Measurements from ENCODE around the gene CACNA1F.

The CACNA1F gene

DNA sequence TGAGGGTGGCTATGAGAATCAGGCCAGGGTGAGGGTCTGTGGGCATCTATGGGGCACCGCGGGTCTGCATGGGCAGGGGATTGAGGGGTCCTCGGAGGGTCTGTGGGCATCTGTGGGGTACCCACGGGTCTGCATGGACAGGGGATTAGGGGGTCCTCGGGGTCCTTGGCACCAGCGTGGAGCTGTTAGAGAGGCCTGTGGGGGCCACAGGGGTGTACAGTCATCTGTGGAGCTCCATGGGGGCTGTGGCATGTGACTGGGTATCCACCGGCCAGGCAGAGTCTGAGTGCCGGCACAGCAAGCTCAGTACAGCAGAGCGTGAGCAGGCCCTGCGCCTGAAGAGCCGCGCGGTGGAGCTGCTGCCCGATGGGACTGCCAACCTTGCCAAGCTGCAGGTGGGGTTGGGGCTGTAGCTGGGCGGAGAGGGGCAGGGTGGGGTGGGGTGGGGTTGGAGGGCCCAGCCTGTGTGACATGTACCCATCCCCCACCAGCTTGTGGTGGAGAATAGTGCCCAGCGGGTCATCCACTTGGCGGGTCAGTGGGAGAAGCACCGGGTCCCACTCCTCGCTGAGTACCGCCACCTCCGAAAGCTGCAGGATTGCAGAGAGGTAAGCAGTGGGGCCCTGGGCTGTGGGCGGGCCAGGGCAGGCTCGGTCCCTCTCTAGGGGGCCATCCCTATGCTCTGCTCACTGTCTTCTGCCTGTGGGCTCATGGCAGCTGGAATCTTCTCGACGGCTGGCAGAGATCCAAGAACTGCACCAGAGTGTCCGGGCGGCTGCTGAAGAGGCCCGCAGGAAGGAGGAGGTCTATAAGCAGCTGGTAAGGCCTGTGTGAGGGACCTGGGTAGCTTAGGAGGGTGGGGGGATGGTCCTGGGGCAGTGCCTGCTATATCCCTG is 15.0 kb upstream of the CACNA1F start:
- Histone ChIP-seq H3K27ac (replicated peaks) (no peak overlapping the region), H3K27me3 (ENCODE audit: insufficient read depth, poor library complexity, severe bottlenecking) (no peaks in the 10 kb centered on the region), H3K4me3 (replicated peaks; ENCODE audit: insufficient read depth, low read length) (no peak overlapping the region)
- no peak for DNase-seq (ENCODE audit: low read depth in 1 of 2, low spot score in 1 of 2)
- TF ChIP-seq POLR2AphosphoS5 (IDR thresholded peaks at IDR 0.05; ENCODE audit: low read depth) = no peak
- no peak for TF ChIP-seq GABPA (IDR thresholded peaks at IDR 0.05; ENCODE audit: low read depth)
- TF ChIP-seq, protein P1, sequence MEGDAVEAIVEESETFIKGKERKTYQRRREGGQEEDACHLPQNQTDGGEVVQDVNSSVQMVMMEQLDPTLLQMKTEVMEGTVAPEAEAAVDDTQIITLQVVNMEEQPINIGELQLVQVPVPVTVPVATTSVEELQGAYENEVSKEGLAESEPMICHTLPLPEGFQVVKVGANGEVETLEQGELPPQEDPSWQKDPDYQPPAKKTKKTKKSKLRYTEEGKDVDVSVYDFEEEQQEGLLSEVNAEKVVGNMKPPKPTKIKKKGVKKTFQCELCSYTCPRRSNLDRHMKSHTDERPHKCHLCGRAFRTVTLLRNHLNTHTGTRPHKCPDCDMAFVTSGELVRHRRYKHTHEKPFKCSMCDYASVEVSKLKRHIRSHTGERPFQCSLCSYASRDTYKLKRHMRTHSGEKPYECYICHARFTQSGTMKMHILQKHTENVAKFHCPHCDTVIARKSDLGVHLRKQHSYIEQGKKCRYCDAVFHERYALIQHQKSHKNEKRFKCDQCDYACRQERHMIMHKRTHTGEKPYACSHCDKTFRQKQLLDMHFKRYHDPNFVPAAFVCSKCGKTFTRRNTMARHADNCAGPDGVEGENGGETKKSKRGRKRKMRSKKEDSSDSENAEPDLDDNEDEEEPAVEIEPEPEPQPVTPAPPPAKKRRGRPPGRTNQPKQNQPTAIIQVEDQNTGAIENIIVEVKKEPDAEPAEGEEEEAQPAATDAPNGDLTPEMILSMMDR (IDR thresholded peaks at IDR 0.05; ENCODE audit: insufficient read depth, low read length) = no peak
- TF ChIP-seq, protein P2, sequence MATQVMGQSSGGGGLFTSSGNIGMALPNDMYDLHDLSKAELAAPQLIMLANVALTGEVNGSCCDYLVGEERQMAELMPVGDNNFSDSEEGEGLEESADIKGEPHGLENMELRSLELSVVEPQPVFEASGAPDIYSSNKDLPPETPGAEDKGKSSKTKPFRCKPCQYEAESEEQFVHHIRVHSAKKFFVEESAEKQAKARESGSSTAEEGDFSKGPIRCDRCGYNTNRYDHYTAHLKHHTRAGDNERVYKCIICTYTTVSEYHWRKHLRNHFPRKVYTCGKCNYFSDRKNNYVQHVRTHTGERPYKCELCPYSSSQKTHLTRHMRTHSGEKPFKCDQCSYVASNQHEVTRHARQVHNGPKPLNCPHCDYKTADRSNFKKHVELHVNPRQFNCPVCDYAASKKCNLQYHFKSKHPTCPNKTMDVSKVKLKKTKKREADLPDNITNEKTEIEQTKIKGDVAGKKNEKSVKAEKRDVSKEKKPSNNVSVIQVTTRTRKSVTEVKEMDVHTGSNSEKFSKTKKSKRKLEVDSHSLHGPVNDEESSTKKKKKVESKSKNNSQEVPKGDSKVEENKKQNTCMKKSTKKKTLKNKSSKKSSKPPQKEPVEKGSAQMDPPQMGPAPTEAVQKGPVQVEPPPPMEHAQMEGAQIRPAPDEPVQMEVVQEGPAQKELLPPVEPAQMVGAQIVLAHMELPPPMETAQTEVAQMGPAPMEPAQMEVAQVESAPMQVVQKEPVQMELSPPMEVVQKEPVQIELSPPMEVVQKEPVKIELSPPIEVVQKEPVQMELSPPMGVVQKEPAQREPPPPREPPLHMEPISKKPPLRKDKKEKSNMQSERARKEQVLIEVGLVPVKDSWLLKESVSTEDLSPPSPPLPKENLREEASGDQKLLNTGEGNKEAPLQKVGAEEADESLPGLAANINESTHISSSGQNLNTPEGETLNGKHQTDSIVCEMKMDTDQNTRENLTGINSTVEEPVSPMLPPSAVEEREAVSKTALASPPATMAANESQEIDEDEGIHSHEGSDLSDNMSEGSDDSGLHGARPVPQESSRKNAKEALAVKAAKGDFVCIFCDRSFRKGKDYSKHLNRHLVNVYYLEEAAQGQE (IDR thresholded peaks at IDR 0.05; ENCODE audit: insufficient replicate concordance, low read depth) = no peak
- no peak for TF ChIP-seq SPI1 (IDR thresholded peaks at IDR 0.05; ENCODE audit: borderline replicate concordance, low read depth)

DNA sequence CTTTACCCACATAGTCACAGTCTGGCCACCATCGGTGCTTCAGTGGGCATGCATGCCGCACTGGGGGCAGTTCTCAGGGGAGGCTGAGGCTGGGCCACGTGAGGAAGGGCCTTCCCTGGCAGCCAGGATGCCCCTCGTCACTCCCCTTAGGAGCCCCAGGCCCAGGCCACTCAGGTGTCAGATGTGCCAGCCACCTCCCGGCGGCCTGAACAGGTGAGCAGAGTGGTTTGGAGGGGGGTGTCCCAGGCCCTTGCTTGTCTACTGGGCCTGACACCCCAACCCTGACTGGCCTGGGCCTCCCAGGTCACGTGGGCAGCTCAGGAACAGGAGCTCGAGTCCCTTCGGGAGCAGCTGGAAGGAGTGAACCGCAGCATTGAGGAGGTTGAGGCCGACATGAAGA is 14.2 kb upstream of the CACNA1F start:
- no peak overlapping the region for H3K27ac ChIP-seq (replicated peaks)
- H3K27me3 ChIP-seq (ENCODE audit: insufficient read depth, poor library complexity, severe bottlenecking) = no peaks in the 10 kb centered on the region
- DNase-seq (ENCODE audit: low read depth in 1 of 2, low spot score in 1 of 2) = no peak
- H3K4me3 ChIP-seq (replicated peaks; ENCODE audit: insufficient read depth, low read length) = no peak overlapping the region
- TF ChIP-seq SPI1 (IDR thresholded peaks at IDR 0.05; ENCODE audit: borderline replicate concordance, low read depth) (no peak), POLR2AphosphoS5 (IDR thresholded peaks at IDR 0.05; ENCODE audit: low read depth) (no peak), GABPA (IDR thresholded peaks at IDR 0.05; ENCODE audit: low read depth) (no peak)
- TF ChIP-seq, protein P2 (IDR thresholded peaks at IDR 0.05; ENCODE audit: insufficient replicate concordance, low read depth) = no peak
- TF ChIP-seq, protein P1 (IDR thresholded peaks at IDR 0.05; ENCODE audit: insufficient read depth, low read length) = no peak

DNA sequence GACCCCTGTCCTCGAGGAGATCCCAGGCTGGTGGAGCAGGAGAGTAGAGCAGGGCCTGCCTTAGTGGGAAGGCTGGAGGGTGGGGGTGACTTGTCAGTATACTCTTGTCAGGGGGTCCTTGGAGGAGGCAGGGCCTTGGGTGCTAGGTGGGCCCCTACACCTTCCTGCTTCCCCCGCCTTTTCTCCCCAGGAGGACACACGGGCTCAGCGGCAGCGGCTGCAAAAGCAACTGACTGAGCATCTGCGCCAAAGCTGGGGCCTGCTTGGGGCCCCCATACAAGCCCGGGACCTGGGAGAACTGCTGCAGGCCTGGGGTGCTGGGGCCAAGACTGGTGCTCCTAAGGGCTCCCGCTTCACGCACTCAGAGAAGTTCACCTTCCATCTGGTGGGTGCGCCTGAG is 13.4 kb upstream of the CACNA1F start:
- Histone ChIP-seq H3K27me3 (ENCODE audit: insufficient read depth, poor library complexity, severe bottlenecking) (no peaks in the 10 kb centered on the region), H3K4me3 (replicated peaks; ENCODE audit: insufficient read depth, low read length) (no peak overlapping the region), H3K27ac (replicated peaks) (no peak overlapping the region)
- no peak for DNase-seq (ENCODE audit: low read depth in 1 of 2, low spot score in 1 of 2)
- TF ChIP-seq POLR2AphosphoS5 (IDR thresholded peaks at IDR 0.05; ENCODE audit: low read depth) = no peak
- TF ChIP-seq GABPA (IDR thresholded peaks at IDR 0.05; ENCODE audit: low read depth) = no peak
- no peak for TF ChIP-seq SPI1 (IDR thresholded peaks at IDR 0.05; ENCODE audit: borderline replicate concordance, low read depth)
- TF ChIP-seq, protein P2 (IDR thresholded peaks at IDR 0.05; ENCODE audit: insufficient replicate concordance, low read depth) = no peak
- TF ChIP-seq, protein P1 (IDR thresholded peaks at IDR 0.05; ENCODE audit: insufficient read depth, low read length) = no peak

Measured in HL-60 (cell line).